NCI-H774 (cell line): ENCODE results near the gene NUP210.

Source experiments
- DNase-seq: peaks from one replicate; lab custom pipeline; 2025; lab: John Stamatoyannopoulos, UW

Gene NUP210

DNA sequence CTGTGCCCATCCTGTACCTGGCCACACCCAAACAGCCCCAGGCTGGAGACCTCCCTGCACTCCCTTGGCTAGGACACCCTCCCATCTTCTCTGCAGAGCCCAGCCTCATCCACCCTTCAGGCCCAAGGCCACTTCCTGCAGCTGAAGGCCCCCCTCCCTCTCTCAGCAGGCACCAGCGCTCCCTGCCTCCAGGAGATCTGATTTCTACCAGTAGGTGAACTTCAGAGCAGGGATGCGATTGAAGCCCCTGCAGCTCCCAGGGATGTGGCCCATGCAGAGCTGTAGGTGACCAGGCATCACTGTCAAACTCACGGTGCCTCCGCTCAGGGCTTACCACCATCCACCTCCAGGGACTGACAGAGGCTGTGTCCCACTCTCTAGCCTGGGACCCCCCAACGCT is 96.3 kb downstream of the NUP210 start:
- DNase-seq = no peak

DNA sequence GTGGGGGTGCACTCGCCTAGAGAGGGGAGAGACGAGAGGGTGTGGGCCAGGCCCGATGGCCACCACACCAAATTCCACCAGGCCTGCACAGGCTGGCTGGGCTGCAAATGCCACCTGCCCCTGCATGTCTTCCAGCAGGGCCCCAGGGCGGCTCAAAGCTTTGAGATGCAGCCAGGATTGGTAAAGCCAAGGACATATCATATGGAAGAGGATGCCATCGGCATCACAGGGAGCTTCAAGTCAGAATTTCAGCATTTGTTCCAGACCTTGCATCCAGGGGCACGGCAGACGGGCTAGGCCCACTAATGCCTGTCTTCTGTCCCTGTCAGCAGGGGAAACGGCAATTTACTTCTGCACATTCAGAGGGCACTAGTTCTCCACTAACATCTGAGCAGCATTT is 97.8 kb downstream of the NUP210 start:
- no peak for DNase-seq

DNA sequence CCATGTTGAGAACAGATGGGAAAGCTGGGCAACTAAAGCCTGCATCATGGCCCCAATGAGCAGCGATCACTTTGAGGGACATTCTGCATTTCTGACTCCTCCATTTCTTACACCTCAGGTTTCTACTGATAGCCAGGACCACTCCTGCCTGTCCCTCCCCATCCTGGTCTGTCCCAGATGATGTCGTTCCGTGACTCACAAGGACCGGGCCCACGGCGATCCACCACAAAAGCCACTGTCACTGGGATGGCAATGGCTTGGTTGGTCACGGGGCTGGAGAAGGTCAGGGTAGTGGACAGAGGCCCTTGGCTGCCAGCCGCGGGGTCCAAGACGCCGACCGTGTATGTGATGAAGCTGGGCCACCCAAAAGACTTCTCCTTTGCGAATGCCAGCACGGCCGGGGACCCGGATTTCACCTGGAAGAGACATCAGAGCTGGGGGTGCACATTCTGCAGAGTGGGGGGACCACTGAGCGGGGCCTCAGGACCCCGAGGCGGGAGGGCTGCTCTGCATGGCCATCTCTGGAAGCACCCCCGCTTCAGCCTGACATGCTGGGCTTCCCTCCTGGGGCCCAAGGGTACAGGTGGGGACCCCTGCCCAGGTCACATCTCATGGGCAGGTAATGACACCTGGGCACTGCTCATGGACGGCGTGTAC is 100.4 kb downstream of the NUP210 start:
- DNase-seq = no peak

DNA sequence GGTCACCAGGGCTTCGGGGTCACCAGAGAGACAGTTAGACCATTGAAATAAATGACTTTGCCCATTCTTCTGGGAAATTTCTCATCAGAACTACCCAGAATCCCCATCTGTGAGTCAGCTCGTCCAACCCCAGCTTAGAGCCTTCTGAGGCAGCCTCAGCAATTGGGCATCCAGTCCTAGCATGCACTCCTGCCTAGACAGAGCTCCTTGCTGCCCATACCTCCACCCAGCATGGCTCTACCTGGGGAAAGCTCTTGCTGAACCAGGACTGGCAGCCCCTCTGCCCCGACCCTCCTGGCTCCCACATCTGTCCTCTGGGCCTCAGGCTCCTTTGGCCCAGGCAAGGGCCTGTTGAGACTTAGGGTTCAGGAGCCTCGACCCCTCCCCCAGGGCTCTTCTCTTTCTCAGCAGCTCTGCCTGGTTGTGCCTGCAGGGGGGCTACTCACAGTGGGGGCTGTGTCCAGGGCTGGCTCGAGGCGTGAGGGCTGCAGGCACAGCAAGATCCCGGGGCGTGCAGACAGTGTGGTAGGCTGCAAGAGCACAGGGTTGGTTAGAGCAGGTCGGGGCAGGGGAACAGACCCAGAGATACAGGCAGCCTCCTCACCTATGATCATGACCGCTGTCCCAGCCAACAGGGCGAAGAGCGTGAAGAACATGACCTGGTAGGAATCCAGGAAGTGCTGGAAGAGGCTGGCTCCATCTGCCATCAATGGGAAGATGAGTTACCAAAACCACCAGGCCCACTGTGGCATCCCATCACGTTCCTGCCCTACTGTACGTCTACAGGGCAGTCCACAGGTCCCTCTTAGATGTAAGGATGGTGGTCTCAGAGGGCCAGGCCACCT is 101.3 kb downstream of the NUP210 start:
- DNase-seq = no peak

DNA sequence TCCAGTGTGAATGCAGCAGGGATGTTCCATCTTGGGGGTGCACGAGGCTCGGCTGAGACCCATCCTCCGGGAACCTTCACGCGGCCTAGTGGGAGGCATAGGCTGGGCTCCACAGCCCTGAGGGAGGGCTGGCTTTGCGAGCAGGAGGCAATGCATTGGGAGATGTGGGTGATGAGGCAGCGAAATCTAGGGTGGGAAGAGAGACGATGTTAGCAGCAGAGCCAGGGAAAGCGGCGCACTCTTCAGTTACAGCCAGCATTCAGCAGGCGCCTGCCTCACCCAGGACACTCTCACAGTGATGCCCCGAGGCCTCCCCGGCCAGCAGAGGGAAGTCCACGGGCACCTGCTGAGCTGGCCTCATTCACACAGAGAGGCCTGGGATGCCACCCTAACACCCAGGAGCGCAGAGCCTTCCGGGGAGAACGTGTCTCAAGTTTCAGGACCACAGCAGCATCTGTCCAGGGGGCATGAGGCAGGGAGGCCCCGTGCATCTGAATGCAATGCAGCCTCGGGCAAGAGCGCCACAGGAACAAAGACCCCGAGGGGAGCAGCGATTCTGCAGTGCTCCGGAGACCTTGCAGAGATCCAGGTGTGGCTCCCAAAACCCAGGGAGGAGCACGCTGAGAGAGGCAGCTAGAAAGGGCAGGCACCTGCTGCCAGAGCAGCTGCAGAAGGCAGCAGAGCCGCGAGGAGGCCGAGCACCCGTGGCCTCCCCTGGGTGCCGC is 102.4 kb downstream of the NUP210 start:
- no peak for DNase-seq

DNA sequence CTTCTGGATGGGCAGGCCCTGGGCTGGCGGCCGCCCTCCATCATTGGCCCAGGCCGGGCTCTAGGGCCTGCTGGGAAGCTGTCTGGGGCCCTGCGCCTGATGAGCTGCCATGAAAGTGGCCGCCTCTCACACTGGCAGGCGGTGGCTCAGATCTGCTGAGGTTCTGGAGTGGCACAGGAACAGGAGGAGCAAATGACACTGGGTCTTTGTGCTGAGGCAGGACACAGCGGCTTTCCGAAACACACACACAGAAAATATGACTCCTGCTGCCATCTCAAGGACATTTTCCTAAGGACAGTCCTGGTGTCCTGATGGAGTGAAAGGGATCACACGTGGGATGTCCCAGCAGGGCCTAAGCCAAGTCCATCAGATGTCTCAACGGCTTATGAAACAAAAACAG is 103.5 kb downstream of the NUP210 start:
- no peak for DNase-seq

DNA sequence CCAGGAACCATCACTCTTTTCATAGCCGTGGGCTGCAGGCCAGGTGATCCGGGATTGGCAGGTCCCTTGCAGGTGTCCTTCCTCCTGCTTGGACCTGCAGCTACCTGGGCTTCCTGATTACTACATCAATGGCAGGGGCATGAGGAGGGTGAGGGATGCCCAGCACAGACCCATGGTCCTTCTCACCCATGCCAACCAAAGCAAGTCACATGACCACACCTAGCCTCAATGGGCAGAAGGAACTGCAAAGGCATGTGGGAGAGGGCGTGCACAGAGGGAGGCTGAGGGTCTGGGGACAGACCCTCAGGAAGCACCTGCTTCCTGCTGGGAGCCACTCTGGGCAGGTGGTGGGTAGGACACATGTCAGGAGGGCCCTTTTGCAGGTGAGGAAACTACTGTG is 105.2 kb downstream of the NUP210 start:
- no peak for DNase-seq

DNA sequence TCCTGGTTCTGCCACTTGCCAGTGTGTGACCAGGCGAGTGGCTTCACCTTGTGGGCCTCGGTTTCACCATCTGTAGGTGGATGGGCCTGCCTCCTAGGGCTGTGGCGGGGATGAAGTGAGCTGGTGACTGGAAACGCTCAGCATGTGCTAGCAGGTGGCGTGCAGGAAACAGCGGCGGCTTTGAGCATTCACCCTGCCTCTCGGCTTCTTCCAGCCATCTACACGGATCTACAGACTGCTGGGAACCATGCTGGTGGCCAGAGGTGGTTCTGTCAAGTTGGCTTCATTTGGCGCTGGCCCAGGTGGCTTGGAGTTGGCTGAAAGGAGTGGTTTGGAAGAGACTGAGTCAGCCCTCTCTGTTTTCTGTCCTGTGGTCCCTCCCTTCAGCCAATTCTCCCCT is 106.3 kb downstream of the NUP210 start:
- DNase-seq = no peak

DNA sequence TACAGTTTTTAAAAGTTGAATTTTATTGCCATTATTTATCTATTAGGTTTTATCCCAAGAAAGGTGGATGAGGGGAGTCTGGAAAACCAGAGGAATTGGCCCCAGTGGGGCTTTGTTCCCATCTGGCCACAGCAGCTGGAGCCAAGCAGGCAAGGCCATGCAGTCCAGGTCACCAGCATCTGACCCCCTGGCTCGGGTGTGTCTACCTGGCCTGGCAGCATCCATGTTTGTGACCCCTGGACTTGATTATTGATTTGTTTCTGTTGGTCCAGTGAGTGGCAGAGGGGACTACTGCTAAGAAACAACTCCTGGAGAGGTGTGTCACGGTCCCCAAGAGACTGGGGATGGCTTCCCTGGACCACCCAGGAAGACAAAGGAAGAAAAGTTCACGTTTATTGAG is 111.1 kb downstream of the NUP210 start:
- DNase-seq = no peak

DNA sequence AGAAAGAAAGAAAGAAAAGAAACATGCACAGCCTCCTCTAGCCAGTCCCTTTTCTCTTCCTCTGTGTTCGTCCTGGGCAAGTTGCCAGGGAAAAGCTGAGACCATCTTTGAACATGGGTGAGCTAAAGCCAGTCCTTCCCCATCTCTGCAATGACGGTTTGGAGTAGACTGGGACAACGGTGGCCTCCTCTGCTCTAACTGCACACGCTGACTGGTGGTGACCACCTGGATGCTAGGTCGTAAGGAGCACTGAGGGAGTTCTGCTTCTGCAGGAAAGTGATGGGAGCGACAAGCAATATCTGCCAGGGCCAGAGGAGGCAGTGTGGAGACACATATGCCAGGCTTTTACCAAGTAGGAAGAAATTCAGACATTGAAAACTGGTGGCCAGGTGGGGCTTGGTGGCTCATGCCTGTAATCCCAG is 111.7 kb downstream of the NUP210 start:
- no peak for DNase-seq

DNA sequence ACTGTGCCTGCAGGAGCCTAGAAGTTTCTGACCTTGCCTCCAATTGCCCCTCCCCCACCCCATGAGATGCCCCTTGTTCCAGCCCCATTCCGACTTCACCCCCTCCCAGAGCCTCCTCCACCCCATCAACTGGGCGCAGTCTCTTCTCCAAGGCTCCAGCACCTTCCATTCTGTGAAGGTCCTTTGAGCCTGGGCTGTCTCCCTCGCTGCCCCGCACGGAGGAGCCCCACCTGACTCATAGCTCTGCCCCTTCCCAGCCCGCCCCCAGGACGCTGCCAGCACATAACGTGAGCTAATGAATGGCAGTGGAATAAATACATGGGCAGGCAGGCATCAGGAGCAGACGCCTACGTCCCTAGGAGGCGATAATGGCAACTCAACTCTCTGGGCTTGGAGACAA is 113.1 kb downstream of the NUP210 start:
- DNase-seq = no peak

DNA sequence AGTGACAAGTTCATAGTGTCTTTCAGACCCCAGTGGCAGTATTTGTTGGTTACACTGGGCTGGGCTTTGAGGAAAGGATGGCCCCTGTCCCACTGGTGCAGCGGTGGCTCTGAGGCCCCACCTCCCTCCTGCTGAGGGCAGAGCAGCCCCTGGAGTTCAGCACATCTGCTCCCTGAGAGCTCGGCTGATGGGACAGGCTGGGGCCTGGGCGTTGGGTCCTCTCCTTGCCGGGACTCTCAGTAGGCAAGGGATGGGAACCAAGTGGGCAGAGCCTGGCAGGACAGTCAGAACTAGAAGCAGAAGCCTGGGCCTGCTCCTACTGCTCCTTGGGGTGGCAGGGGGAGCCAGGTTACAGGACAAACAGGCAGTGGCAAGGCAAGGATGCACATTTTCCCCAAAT is 114.5 kb downstream of the NUP210 start:
- no peak for DNase-seq

DNA sequence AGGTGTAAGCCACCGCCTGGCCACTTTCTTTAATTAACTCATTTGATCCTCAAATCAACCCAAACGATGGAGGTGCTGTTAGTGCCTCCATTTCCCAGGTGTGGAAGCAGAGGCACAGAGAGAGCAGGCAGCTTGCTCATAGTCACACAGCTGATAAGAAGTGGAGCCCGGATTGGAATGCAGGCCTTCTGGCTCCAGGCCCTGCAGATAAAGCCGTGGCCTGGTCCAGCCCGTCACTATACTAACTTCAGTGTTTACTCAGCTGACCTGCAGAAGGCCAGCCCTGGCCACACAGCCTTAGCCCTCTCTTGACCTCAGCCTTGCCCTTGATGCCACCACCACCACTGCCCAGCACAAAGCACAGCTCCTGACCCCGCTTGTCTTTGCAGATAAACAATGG is 116.7 kb downstream of the NUP210 start:
- DNase-seq = no peak

DNA sequence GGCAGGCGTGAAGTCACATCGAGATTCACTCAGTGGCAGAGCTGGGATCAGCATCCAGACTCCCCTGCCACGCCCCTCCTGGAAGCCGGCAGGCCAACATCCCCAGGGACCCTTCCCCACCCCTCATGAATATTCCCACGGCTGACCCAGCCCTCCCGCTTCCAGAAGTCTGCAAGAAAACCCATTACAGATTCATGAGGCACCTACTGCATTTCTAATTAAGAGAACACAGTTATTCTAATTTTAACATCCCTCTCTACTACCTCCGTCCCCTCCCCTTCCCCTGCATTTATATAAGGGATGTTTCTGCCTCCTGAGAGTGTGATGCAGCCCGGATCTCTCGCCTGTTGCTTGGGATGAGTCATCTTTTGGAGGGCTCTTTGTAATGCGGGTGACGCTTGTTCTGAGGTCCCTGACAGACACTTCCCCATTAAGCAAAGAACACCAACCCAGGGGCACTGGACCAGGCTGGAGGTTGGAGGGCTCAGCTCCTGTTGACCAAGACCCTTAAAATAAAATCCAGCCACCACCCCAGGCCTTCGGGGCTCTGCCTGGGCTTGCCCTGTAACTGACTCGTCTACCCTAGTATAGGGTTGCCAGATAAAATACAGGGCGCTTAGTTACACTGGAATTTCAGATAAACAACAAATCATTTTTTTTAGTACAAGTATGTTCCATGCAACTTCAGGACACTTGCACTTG is 118.7 kb downstream of the NUP210 start:
- no peak for DNase-seq

DNA sequence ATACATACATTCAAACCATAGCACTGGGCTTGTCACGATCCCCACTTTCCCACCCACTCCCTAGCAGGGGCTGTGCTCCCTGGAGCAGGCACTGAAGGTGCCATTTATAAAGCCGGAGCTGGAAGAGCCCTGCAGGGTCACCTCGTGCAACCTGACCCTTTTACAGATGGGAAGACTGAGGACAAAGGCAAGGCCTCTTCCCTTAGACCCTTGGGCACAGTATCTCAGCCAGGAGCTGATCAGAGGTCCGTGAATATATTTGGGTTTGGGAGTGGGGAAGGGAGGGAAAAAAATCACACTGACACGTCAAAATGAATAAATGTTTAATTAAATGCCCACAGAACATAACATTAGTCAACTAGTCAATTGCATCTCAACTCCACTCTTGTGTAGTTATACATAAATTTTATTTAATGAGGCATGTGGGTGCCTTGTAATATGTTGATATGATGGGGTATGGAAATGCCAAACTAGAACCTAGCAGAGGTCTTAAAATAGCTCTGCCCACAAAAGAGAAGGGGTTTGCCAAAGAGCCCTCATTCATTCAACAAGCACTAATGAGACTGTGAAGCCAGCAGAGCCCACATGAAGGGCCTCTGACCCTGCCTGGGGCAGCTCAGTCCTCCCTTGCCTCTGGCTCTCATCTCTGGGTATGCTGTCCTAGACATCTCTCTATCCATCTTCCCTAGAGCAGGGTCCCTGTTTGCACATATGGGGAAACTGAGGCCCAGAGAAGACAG is 119.4 kb downstream of the NUP210 start:
- DNase-seq = no peak

DNA sequence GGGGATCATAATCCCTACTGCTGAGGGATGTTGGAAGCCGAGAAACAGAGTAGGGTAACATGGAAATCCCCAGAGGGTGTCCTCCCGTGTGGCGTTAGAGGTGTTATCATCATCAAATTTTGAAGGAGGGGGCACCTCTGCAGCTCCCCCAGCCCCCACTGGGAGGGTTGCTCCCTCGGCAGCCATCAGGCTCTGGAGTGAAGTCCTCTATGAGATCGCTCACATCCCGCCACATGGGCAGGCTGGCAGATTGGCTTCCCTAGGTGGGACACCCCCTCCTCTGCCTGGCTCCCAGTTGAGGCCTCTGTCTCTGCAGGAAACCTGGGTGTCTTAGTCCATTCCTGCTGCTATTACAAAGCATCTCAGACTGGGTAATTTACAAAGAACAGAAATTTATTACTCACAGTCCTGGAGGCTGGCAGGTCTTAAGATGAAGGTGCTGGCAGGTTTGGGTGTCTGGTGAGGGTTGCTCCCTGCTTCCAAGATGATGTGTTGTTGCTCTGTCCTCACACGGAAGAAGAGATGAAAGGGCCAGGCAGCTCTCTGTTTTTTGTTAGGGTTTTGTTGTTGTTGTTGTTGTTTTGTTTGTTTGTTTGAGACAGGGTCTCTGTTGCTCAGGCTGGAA is 120.5 kb downstream of the NUP210 start:
- no peak for DNase-seq

DNA sequence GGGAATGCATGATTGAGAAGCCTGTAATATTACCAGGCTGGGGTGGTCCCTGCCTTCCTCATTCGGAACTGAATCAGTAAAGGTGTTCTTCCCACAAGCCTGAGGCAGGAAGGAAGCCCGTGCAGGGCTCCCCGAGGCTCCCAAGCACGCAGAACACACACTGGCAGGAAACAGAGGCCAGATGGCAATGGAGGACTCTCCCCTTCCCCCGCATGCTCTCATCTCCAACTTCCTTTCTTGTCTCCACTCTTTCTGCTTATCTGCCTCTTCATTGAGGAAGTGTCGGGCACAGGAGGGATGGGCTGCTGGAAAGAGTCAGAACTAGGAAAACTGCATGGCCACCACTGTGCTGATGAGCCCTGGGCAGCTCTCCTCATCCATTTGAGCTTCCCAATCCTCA is 123.5 kb downstream of the NUP210 start:
- DNase-seq = no peak

DNA sequence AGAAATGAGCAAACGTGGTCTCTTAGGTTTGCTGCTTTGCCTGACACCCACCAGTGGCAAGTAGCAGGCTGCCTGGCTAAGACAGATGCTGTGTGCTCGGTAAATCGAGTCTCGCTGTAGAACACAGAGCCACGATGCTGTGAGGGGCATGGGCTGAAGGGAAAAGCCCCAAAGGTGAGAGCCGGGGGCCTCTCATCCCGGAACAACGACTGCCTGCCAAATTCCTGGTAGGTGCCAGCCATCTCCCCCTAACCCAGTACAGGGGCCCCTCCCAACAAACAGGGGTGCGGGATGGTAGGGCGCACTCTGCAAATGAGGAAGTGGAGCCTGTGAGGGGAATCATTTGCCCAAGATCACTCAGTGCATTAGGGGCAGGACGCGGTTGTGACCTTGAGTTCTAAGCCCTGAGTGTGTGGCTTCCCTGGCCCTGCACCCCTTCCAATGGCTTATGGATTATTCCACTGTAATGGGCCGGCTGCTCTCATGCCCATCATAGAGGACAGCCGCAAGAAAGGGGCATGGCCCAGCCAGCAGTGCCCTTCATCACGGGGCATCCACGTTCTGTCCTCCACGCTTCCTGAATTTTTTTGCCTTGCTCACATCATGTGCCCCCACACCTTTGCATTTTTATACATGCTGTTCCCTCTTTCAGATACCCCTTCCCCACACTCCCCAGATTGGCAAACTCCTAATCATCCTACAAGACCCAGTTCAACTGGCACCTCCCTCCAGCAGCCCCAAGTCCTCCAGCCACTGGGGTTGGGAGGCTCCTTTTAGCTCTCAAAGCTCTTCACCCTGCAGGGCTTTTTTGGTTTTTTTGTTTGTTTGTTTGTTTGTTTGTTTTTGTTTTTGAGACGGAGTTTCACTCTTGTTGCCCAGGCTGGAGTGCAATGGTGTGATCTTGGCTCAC is 125.4 kb downstream of the NUP210 start:
- no peak for DNase-seq

DNA sequence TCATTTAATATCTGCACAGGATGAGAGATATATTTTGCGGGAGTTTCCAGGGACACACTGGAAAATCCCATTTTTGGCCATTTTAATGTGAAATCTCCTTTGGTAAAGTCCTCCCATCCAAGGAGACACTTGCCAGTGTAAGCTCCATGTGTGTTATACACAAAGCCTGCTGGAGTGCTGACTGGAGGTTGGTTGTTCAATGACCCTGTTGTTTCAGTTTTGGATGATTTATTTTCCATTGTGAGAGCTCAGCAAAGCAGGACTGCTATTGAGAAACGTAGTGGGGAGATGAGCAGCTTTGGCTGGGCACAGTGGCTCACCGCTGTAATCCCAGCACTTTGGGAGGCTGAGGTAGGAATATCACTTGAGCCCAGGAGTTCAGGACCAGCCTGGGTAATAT is 127.7 kb downstream of the NUP210 start:
- DNase-seq = no peak

DNA sequence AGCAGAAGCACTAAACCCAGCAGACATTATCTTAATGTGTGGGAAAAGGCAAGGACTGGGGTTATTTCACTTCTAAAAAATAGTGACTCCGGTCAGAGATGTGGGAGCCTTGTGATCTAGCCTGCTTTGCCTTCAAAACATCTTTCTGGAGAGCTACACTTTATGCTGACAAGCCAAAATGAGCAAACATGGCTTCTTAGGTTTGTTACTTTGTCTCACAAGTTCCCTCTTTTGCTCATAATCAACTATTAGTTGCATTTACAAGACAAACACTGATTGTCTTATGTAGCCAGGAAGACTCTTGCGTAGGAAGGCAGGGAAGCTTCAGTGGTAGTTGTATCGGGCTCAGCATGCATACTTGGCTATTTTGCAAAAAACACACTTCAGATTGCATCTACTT is 129.2 kb downstream of the NUP210 start:
- no peak for DNase-seq
